Liver (tissue), 9 donors: ENCODE measurements around the gene THADA. TPM values are rescaled to one million over a fixed set of nuclear protein-coding genes. Genes with fewer than 3 reads are reported as not detected.

Experiments used
- DNase-seq: peaks from one replicate; pipeline ENCODE4 v3.0.0-alpha.2; 2017; ENCODE audit warnings: low spot score
- H3K27ac ChIP-seq, 2 donors: one replicate each; pipeline ENCODE4 v1.7.0; 2013; ENCODE audit warnings: inconsistent platforms in 2 of 2, low read length in 2 of 2, control low read depth in 1 of 2, low read depth in 1 of 2, mild to moderate bottlenecking in 1 of 2
- H3K27me3 ChIP-seq, 4 donors: one replicate each; pipeline versions ENCODE4 v1.6.1 to v1.7.0; 2013; ENCODE audit warnings: low read length in 3 of 4, inconsistent platforms in 1 of 4, mild to moderate bottlenecking in 1 of 4, moderate library complexity in 1 of 4; ENCODE audit not compliant: control insufficient read depth in 4 of 4, insufficient read depth in 4 of 4
- H3K36me3 ChIP-seq, 4 donors: one replicate each; pipeline versions ENCODE4 v1.6.1 to v1.7.0; 2013; ENCODE audit warnings: low read length in 3 of 4, mild to moderate bottlenecking in 3 of 4, low read depth in 1 of 4, moderate library complexity in 1 of 4; ENCODE audit not compliant: control insufficient read depth in 4 of 4, insufficient read depth in 3 of 4
- H3K4me1 ChIP-seq, 4 donors: one replicate each; pipeline versions ENCODE4 v1.6.1 to v1.7.0; 2013; ENCODE audit warnings: low read length in 3 of 4, mild to moderate bottlenecking in 3 of 4, moderate library complexity in 1 of 4; ENCODE audit not compliant: control insufficient read depth in 4 of 4, insufficient read depth in 4 of 4
- H3K4me3 ChIP-seq, 3 donors: one replicate each; pipeline versions ENCODE4 v1.6.1 to v1.7.0; 2013; ENCODE audit warnings: low read length in 3 of 3, control low read depth in 1 of 3, low read depth in 1 of 3, mild to moderate bottlenecking in 1 of 3
- H3K9ac ChIP-seq, 2 donors: one replicate each; pipeline ENCODE4 v1.7.0; 2013; ENCODE audit warnings: low read length in 2 of 2, mild to moderate bottlenecking in 2 of 2, moderate library complexity in 2 of 2, control low read depth in 1 of 2, low read depth in 1 of 2
- H3K9me3 ChIP-seq, 4 donors: one replicate each; pipeline versions ENCODE4 v1.6.1 to v1.7.0; 2013; ENCODE audit warnings: low read length in 3 of 4; ENCODE audit not compliant: control insufficient read depth in 4 of 4
- ATF3 ChIP-seq: IDR thresholded peaks from 2 replicates; pipeline ENCODE4 v1.6.1; 2016; ENCODE audit warnings: antibody characterized with exemption
- EGR1 ChIP-seq, 2 donors: IDR thresholded peaks; 2 replicates each; pipeline ENCODE4 v1.6.1; 2016 to 2018; ENCODE audit warnings: antibody characterized with exemption in 2 of 2, low read depth in 2 of 2
- FOXA1 ChIP-seq: IDR thresholded peaks from 2 replicates; pipeline ENCODE4 v1.6.1; 2016; ENCODE audit warnings: antibody characterized with exemption
- FOXA2 ChIP-seq: IDR thresholded peaks from 2 replicates; pipeline ENCODE4 v1.6.1; 2016; ENCODE audit warnings: antibody characterized with exemption
- GABPA ChIP-seq, 2 donors: IDR thresholded peaks in 1 of 2; conservative IDR thresholded peaks in 1 of 2; 2 replicates each; pipeline ENCODE4 v1.6.1; 2016; ENCODE audit warnings: antibody characterized with exemption in 2 of 2, mild to moderate bottlenecking in 1 of 2, moderate library complexity in 1 of 2
- HNF4A ChIP-seq, 2 donors: conservative IDR thresholded peaks; 2 replicates each; pipeline ENCODE4 v1.6.1; 2016; ENCODE audit warnings: antibody characterized with exemption in 2 of 2, mild to moderate bottlenecking in 2 of 2
- HNF4G ChIP-seq: IDR thresholded peaks from 2 replicates; pipeline ENCODE4 v1.6.1; 2016; ENCODE audit warnings: antibody characterized with exemption
- JUND ChIP-seq, 2 donors: IDR thresholded peaks; 2 replicates each; pipeline ENCODE4 v1.6.1; 2016; ENCODE audit warnings: antibody characterized with exemption in 2 of 2
- RAD21 ChIP-seq, 2 donors: IDR thresholded peaks; 2 replicates each; pipeline ENCODE4 v1.6.1; 2016; ENCODE audit warnings: antibody characterized with exemption in 2 of 2, mild to moderate bottlenecking in 2 of 2
- RXRA ChIP-seq, 2 donors: IDR thresholded peaks; 2 replicates each; pipeline ENCODE4 v1.6.1; 2017 to 2018; ENCODE audit warnings: antibody characterized with exemption in 2 of 2, mild to moderate bottlenecking in 1 of 2
- TAF1 ChIP-seq: conservative IDR thresholded peaks from 2 replicates; pipeline ENCODE4 v1.6.1; 2016; ENCODE audit warnings: antibody characterized with exemption, mild to moderate bottlenecking
- YY1 ChIP-seq: IDR thresholded peaks from 2 replicates; pipeline ENCODE4 v1.6.1; 2016; ENCODE audit warnings: antibody characterized with exemption, mild to moderate bottlenecking
- ZBTB33 ChIP-seq: IDR thresholded peaks from 2 replicates; pipeline ENCODE4 v1.6.1; 2016; ENCODE audit warnings: antibody characterized with exemption
- WGBS: extraction: QIAGEN DNeasy Blood & Tissue Kit; methylation state at CpG from one replicate; pipeline ENCODE4 v1.1.7; 2013; 5-methylcytosine and 5-hydroxymethylcytosine counted together
- polyA plus RNA-seq, 2 donors: library from polyadenylated mRNA; stranded (reverse) in 1 of 2; unstranded in 1 of 2; fragments of 200-250 nt in 1 of 2; fragments of >200 nt in 1 of 2; fragmentation: Nextera tagmentation in 1 of 2; extraction: Ambion mirVana in 1 of 2; gene quantifications; one replicate each; pipeline versions ENCODE4 v1.2.1 to v1.2.3, GENCODE V29; 2013 to 2015
- total RNA-seq, 2 donors: library from RNA; depleted of rRNA; stranded (reverse); fragments of >200 nt; gene quantifications; one replicate each; pipeline ENCODE4 v1.2.3, GENCODE V29; 2014
- TF ChIP-seq, protein P1 (sequence below): fragments of 150-350 bp; IDR thresholded peaks from 2 replicates; pipeline ENCODE4 v1.5.1; 2017; ENCODE audit warnings: improper control_type of control experiment, low read depth, low read length; ENCODE audit not compliant: missing input control
- TF ChIP-seq, protein P2 (sequence below): IDR thresholded peaks from 2 replicates; pipeline ENCODE4 v1.6.1; 2016; ENCODE audit warnings: antibody characterized with exemption, mild to moderate bottlenecking
- donor health status: healthy.
- donor health status: healthy.
- donor health status: healthy.
- donor health status: healthy.
- donor health status: healthy.

THADA gene
- total and polyA plus RNA-seq, 4 donors: 12.0 to 37.2 (median 22.3) TPM

DNA sequence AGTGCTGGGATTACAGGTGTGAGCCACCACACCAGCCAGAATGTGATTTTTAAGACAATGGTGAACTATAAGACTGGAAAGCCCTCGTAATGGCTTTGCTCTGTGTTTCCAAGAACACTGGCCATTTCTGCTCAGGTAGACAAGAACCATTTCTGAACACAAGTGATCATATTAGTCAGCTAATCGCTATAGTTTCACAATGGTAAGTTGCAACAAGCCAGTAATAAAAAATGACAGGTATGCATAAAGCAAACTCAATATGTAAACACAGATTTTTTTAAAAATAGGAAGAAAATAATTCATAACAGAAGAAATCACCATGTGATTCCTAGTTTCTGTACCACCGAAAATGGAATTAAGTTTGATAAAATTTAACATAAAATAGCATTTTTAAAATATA is 166.5 kb downstream of the THADA start:
- WGBS: 94% methylated on average over 3 of the region's 3 CpGs
- Histone ChIP-seq H3K27me3 (no peaks in the 10 kb centered on the region), H3K27ac (no peak overlapping the region)

DNA sequence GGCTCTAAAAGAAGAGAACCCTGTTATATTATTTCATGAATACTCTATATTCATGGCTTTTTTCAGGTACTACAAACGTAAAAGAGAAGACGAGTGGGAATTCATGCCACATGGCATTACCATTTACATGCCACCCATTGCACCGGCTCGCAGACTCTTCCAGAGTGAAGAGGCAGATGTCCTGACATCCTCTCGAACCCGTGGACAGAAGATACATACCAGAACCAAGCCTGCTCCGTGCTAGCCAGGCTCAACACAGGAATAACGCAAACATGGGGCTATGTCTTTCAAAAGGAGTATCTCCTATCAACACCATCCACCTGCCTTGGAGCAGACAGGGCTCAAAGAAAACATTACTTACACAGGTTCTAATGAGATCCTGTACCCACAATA is 168.8 kb downstream of the THADA start:
- Histone ChIP-seq H3K36me3 (no peaks in the 10 kb centered on the region), H3K9ac (no peak overlapping the region), H3K9me3 (no peaks in the 10 kb centered on the region), H3K27me3 (no peaks in the 10 kb centered on the region), H3K4me3 (no peak overlapping the region), H3K27ac (peak overlapping the region; percentile 63 to 78), H3K4me1 (peaks cover 4 to 26% (median 19%) of the 10 kb centered on the region in 4 donors)
- no peak for DNase-seq
- 91% methylated on average over 8 of the region's 8 CpGs for WGBS
- no peak for TF ChIP-seq TAF1
- TF ChIP-seq RAD21 (IDR thresholded peaks at IDR 0.05): no peak
- no peak for TF ChIP-seq FOXA2
- TF ChIP-seq, protein P1, sequence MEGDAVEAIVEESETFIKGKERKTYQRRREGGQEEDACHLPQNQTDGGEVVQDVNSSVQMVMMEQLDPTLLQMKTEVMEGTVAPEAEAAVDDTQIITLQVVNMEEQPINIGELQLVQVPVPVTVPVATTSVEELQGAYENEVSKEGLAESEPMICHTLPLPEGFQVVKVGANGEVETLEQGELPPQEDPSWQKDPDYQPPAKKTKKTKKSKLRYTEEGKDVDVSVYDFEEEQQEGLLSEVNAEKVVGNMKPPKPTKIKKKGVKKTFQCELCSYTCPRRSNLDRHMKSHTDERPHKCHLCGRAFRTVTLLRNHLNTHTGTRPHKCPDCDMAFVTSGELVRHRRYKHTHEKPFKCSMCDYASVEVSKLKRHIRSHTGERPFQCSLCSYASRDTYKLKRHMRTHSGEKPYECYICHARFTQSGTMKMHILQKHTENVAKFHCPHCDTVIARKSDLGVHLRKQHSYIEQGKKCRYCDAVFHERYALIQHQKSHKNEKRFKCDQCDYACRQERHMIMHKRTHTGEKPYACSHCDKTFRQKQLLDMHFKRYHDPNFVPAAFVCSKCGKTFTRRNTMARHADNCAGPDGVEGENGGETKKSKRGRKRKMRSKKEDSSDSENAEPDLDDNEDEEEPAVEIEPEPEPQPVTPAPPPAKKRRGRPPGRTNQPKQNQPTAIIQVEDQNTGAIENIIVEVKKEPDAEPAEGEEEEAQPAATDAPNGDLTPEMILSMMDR: no peak
- TF ChIP-seq, protein P2, sequence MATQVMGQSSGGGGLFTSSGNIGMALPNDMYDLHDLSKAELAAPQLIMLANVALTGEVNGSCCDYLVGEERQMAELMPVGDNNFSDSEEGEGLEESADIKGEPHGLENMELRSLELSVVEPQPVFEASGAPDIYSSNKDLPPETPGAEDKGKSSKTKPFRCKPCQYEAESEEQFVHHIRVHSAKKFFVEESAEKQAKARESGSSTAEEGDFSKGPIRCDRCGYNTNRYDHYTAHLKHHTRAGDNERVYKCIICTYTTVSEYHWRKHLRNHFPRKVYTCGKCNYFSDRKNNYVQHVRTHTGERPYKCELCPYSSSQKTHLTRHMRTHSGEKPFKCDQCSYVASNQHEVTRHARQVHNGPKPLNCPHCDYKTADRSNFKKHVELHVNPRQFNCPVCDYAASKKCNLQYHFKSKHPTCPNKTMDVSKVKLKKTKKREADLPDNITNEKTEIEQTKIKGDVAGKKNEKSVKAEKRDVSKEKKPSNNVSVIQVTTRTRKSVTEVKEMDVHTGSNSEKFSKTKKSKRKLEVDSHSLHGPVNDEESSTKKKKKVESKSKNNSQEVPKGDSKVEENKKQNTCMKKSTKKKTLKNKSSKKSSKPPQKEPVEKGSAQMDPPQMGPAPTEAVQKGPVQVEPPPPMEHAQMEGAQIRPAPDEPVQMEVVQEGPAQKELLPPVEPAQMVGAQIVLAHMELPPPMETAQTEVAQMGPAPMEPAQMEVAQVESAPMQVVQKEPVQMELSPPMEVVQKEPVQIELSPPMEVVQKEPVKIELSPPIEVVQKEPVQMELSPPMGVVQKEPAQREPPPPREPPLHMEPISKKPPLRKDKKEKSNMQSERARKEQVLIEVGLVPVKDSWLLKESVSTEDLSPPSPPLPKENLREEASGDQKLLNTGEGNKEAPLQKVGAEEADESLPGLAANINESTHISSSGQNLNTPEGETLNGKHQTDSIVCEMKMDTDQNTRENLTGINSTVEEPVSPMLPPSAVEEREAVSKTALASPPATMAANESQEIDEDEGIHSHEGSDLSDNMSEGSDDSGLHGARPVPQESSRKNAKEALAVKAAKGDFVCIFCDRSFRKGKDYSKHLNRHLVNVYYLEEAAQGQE: no peak
- no peak for TF ChIP-seq YY1
- no peak for TF ChIP-seq HNF4G
- no peak for TF ChIP-seq EGR1 (IDR thresholded peaks at IDR 0.05; ENCODE audit: low read depth in 2 of 2)
- TF ChIP-seq FOXA1: no peak
- TF ChIP-seq HNF4A (conservative IDR thresholded peaks at IDR 0.05): no peak
- no peak for TF ChIP-seq ATF3
- TF ChIP-seq ZBTB33: no peak
- TF ChIP-seq GABPA (IDR thresholded peaks at IDR 0.05 in 1 of 2, conservative IDR thresholded peaks at IDR 0.05 in 1 of 2): no peak

More for the DNA sequence above, 166.5 kb downstream of the THADA start:
- H3K4me3 ChIP-seq: no peak overlapping the region
- H3K9me3 ChIP-seq: no peaks in the 10 kb centered on the region
- H3K36me3 ChIP-seq: no peaks in the 10 kb centered on the region
- DNase-seq: no peak
- H3K4me1 ChIP-seq: peaks cover 4 to 19% (median 13%) of the 10 kb centered on the region in 4 donors
- TF ChIP-seq JUND (IDR thresholded peaks at IDR 0.05): no peak
- TF ChIP-seq RAD21 (IDR thresholded peaks at IDR 0.05): no peak
- TF ChIP-seq FOXA2: no peak
- TF ChIP-seq ZBTB33: no peak
- TF ChIP-seq RXRA (IDR thresholded peaks at IDR 0.05): no peak
- TF ChIP-seq TAF1: no peak
- no peak for TF ChIP-seq GABPA (IDR thresholded peaks at IDR 0.05 in 1 of 2, conservative IDR thresholded peaks at IDR 0.05 in 1 of 2)
- TF ChIP-seq YY1: no peak
- TF ChIP-seq, protein P1: no peak
- no peak for TF ChIP-seq EGR1 (IDR thresholded peaks at IDR 0.05; ENCODE audit: low read depth in 2 of 2)
- TF ChIP-seq FOXA1: no peak
- H3K9ac ChIP-seq: no peak overlapping the region
